ENCODE data around the gene NUP210L.
"Not testable (repeated sequence)": the region's sequence is repeated elsewhere in the genome, so short reads cannot be mapped to it uniquely, and the experiment has no call there.

Gene NUP210L

DNA sequence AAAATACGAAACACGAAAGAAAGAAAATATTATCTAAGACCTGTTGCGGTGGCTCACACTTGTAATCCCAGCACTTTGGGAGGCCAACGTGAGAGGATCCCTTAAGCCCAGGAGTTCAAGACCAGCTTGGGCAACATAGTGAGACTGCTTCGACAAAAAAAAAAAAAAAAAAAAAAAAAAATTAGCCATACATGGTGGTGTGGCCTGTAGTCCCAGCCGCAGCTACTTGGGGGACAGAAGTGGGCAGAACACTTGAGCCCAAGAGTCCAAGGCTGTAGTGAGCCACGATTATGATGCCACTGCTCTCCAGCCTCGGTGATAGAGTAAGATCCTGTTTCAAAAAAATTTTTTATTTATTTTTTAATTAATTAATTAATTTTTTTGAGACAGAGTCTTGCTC is 167.3 kb downstream of the NUP210L start:
- DNase-seq: no peak

DNA sequence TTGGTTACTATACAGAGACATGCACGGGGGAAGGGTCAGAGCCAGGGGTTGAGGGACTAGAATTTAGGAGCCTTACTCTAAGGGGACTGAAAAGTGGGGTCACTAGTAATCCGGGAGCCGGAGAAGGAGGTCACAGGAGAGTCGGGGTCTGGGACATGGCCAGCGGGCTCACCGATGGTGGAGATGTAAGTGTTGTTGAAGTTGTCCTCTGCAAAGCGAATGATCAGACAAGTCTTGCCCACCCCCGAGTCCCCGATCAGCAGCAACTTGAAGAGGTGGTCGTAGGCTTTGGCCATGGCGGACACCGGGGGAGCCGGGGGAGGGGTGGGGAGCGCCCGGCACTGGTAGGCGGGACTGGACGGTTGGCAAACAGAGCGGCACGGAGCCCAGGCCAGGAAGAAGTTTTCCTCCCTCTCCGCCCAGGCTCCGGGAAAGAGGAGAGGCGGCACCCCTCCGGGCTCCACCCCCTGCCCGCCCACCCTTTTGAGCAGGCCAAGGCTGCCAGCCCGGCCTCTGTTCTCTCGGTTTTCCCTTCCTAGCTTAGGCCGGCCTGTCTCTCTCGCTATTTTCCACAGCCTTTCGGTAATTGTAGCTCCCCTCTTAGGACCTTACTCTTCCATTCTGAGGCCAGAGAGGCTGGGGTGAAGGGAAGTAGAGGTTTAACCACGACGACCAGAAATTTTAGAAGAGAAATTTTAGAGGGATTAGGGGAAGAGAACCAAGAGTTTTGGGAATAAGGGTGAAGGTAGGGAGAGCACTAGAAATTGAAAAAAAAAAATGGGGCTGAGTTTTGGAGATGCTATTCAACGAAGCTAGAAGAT is 168.7 kb downstream of the NUP210L start, which contains the start of gene RAB13:
Gene RAB13, minus strand, starts transcription at position 399 of the 821 bp plus-strand sequence. Its CDS starts 103 bp downstream, at position 296.
- DNase-seq: peak; percentile 61

DNA sequence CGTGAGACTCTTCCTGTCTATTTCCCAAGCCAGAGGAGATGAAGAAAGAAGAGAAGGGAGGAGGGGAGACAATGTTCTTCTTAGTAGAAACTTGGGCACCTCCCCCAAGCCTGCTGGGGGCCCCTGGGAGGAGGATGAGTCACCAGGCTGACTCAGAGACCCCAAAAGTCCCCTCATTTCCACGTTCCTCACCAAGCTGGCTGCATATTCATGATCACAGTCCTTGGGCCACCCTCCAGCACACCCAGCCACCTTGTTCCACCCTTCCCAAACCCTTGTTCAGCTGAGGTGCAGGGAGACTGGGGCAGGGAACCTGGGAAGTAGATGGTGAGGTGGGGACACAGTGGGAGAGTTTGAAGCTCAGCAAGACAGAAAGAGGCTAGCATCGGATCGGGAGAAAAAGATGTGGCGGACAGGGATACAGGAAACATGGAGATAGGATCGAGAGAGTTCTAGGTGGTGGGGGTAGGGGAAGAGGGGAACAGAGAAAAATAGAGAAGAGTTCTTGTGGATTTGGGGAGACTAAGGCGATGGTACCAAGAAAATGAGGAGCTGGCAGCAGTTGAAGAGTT is 169.4 kb downstream of the NUP210L start:
- DNase-seq: no peak

DNA sequence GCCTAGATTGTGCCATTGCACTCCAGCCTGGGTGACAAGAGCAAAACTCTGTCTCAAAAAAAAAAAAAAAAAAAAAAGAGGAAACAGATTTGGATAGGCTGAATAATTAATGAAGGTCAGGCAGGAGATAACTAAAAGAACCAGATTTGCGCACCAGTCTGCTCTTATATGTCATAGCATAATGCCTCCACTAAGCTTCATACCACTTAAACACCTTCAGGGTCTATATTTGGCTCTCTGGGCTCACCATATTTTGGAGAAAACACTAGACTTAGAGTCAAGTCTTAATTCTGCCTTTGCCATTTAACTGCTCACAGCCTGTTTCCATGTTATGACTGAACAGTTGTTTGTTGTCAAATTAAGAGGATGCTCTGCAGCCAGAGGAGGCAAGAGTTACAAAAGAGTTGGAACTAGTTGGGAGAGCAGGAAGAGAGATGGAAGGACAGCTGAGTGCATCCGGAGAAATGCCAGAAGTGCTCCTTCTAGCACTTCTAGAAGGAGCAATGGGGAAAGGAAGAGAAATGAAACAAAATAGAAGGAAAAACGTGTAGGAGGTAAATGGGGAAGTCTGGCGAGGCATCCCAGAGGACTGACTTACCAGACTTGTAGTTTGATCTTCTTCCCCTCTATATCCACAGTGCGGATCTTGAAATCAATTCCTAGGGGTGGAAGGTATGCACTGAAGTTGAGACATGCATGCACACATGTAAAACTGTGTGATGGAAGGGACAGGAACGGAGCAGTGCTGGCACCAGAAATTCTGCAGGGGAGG is 170.6 kb downstream of the NUP210L start:
- no peak for DNase-seq

DNA sequence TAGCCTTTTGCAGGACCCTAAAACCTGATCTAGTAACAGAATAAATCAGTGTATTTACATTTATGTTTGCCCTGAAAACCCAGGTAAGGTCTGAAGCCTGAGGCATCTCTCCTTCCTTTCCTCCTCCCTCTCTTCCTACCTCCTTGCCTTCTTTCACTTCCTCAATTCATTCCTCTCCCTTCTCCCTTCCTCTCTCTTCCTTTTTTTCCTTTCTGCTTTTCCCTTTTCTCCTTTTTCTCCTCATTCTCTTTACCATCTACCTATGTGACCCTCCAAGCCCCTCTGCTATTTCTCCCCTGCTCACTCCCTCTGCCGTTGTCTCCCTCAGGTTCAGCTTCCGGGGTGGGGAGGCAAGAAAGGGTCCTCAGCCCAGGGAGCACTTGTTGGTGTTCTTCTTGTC is 173.1 kb downstream of the NUP210L start:
- not testable (repeated sequence) for DNase-seq

DNA sequence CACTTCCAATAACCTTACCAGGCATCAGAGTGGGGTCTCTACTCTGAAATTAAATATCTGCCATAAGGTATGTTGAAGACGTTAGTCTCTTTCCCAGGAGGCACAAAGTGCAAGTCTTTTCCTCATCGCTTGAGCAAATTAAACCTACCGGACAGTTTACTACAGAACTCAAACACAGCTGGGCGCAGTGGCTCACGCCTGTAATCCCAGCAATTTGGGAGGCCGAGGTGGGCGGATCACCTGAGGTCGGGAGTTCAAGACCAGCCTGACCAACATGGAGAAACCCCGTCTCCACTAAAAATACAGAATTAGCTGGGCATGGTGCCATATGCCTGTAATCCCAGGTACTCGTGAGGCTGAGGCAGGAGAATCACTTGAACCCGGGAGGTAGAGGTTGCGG is 175.8 kb downstream of the NUP210L start:
- DNase-seq: not testable (repeated sequence)

DNA sequence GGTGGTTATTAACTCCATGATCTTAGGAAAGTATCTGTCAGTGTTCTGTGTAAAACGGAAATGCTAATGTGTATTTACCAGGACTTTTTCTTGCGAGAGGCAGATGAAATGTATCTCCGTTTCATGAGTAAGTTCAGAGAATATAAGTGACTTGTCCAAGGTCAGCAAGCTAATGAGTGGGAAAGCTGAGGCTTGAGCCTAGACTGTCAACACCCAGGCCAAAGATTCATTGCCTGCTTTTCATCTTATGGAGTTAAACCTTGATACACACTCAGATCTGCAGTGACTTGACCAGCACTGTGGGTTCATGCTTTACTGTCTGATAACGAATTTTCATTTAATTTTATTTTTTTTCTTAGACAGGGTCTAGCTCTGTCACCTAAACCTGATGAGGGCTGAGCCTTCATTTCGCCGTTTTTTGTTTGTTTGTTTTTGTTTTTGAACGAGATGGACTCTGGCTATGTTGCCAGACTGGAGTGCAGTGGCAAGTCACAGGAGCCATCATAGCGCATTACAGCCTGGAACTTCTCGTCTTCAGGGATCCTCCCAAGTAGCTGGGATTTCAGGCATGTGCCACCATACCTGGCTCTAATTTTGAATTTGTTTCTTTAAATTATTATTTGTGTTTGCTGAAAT is 176.5 kb downstream of the NUP210L start:
- DNase-seq: no peak

DNA sequence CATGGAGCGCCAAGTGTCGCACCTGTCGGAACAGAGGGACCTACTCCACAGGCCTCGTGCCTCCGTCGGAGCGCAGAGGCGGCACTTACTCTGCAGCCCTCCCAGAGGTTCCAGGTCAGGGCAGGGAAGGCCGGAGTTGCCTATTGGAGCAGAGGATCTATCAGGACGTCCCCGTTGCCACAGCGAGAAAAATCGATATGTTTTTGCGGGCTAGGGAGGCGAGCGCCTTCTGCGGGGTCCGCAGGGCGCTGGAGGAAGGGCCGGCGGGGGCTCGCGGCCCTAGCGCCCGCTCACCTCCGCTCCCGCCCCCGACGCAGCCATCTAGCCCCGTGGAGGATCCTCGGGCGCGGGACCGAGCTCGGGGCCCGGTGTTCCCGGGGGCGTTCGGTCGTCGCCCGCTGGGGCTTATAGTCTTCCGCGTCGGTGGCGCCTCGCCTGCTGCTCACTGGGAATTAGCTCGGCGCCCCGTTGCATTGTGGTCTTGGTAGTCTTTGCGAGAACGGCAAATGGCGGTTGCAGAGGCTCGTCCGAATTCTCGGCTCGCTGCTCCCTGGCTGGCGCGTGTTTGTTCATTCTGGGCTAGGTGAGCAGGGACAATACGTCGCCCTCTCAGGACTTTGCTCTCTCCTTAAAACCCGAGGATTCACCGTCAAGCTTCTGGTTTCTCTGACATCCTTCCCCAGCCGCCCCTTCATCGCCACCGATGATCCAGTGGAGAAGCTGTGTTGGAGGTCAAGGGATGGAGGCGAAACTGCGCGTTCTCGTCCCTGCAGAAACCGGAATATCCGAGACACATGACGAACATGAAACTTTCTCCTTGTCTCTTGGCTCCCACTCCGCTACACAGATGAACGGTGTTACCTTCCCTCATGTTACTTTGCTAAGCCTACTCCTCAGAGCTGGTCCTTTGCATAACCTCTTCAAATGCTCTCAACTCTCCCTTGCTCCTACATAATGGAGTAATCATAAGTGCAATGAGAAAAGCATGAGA is 177.3 kb downstream of the NUP210L start, which contains the start of gene JTB:
Gene JTB, minus strand, starts transcription at position 425 of the 991 bp plus-strand sequence. Its CDS starts 422 bp downstream, at position 3.
- DNase-seq: peak; percentile 97

DNA sequence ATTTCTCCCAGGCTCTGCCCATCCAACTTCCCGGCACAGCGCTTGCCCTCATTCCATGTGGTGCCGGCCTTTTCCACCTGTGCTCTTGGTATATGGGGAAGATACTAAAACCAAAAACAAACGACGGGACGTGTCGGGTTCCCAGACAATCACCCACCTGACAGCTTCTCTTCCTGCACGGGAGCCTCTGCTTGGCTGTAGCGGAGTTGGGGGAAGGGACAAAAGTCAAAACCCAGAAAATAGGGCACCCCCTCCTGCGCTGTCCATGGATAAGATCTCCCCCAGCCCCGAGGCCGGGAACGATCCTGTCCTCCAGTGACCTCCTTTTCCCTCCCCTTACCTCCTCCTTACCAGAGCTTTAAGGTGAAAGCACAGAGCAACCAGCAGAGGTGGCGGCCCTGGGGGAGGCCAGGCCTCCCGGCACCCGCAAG is 178.0 kb downstream of the NUP210L start:
- no peak for DNase-seq

DNA sequence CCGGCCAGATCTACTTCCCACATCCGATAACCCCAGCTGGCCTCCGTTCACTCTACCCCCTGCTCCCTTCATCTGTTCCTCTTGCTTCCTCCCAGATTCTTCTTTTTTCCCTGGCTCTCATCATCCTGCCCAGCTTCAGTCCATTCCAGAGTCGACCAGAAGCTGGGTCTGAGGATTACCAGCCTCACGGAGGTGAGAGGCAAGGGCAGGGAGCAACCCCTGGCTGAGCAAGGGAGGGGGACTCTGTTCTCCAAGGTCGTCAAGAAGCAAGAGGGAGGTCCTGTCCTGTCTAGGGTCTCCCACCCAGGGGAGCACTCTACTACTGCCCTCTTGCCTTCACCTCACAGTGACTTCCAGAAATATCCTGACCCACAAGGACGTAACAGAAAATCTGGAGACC is 181.3 kb downstream of the NUP210L start:
- no peak for DNase-seq

DNA sequence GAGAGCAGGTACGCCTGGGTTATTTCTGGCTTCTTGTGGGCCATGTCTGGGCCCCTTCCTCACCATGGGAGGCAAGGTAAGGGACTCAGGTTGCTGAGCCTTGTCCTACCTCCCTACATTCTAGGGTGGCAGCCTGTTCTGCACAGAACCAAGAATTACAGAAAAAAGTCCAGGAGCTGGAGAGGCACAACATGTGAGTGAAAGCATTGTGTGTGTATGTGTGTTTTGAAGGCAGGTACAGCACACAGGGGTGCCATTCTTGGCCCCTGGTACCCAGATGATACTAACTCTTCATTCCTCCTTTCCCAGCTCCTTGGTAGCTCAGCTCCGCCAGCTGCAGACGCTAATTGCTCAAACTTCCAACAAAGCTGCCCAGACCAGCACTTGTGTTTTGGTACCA is 181.8 kb downstream of the NUP210L start:
- no peak for DNase-seq

DNA sequence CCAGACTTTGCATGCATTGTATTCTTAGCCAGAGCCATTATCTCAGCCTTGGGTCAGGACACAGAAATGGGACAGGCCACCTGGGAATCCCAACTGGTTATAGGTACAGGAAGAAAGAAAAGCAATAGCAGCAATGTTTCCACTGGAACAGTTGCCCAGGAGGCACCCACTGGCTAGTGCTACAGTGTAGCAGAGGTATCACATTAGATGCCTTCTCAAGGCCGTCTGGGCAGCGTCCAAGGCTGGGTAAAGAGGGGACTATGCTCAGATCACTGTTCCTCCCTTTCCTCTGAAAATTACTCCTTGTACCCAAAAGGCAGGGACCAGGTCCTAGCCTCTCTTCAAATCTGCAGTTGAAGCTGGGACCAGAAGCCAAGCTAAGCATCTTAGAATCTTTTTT is 184.5 kb downstream of the NUP210L start:
- DNase-seq: no peak

DNA sequence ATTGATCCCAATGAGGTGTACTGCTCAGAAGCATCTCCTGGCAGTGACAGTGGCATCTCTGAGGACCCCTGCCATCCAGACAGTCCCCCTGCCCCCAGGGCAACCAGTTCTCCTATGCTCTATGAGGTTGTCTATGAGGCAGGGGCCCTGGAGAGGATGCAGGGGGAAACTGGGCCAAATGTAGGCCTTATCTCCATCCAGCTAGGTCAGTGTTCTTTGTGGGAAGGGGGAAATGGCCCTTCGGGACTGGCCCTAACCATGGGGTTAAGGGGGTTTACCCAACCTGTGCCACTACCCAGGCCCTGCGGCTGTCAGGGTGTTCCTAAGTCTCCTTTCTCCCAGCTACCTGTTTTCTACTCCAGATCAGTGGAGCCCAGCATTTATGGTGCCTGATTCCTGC is 185.9 kb downstream of the NUP210L start:
- DNase-seq: no peak

DNA sequence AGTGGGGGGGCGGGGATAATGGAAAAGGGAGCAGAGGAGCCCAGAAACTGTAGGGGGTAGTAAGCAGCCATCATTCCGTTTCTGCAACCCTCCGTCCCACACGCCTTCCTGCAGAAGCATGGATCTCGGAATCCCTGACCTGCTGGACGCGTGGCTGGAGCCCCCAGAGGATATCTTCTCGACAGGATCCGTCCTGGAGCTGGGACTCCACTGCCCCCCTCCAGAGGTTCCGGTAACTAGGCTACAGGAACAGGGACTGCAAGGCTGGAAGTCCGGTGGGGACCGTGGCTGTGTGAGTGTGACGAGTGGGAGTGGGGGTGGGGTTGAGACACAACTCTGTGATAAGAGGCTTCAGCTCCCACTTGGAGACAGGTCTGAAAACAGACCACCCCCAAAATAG is 186.5 kb downstream of the NUP210L start:
- DNase-seq: no peak

DNA sequence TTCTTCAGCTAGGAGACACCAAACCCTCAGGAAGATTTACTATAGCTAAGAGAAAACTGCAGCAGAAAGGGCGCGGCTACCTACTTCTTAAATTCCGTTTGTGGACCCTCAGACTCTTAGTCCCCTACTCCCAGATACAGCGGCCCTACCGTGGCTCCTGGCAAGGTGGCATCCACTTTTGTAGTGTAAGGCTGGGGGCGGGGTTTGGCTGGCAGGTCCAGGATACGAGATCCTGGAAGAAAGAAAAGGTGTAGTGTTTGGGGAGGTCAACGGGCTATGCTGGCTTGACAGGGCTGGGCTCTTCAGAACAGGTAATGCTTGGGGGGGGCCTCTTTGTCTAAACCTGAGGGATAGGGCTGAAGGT is 186.9 kb downstream of the NUP210L start:
- DNase-seq: peak; percentile 77

DNA sequence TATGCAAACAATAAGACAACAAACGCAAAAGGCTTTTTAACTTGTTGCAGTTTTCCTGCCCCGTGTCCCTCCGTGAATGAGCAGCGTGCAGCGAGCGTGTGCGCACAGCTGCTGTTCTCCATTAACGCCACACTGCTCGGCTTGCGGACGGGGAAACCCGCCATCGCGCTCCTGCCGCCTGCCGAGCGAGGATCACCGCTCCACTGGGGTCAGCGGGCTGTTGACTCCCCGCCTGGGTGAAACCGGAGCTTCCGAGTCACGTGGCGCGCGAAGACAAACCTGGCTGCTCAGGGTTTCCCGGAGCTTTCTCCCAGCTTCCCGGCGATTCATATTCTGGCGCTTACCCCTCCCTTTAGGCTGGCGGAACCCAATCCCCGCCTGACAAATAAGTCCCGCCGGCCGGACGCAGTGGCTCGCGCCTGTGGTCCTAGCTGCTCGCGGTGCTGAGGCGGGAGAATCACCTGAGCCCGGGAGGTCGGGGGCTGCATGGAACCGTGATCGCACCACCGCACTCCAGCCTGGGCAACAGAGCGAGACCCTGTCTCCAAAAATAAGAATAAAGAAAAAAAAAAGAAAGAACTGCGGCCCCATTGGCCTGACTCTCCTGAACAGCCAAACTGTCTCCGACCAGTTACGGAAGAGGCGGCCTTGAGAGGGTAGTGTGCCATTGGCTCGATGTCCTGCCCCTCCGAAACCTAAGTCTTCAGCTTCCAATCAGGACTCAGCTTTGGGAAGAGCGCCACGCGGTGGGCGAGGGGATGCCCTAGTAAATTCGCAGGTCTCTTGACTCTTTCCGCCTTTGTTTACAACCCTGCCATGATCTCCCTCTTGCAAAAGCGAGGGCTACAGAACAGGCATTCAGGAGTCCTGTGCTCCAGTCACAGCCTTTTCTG is 187.5 kb downstream of the NUP210L start, which contains the start of gene CREB3L4:
Gene CREB3L4, plus strand, starts transcription at position 796 of the 893 bp plus-strand sequence. CDS start 624 bp downstream, outside the sequence.
- peak; percentile 100 for DNase-seq

DNA sequence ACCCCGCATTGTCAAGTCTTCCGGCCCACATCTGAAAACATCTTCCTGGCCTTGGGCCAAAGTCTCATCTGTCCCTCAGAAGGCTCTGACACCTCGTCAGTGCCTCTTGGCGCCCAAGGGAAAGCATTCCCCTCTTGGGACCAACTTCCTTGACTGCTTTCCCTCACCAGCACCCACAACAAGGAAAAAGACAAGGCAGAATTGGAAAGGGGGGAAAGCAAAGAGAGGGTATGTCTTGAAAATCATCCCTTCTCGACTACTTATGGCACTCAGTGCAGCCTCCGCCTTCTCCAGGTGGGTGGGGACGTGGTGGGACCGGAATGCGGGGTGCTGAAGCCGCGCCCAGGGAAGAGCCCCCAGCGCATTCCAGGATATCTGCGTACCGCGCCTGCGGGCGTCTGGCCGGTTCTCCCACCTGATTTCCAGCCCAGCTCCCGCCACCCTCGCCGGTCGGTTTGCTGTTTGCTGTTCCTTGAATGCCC is 191.0 kb downstream of the NUP210L start:
- DNase-seq: peak; percentile 75

DNA sequence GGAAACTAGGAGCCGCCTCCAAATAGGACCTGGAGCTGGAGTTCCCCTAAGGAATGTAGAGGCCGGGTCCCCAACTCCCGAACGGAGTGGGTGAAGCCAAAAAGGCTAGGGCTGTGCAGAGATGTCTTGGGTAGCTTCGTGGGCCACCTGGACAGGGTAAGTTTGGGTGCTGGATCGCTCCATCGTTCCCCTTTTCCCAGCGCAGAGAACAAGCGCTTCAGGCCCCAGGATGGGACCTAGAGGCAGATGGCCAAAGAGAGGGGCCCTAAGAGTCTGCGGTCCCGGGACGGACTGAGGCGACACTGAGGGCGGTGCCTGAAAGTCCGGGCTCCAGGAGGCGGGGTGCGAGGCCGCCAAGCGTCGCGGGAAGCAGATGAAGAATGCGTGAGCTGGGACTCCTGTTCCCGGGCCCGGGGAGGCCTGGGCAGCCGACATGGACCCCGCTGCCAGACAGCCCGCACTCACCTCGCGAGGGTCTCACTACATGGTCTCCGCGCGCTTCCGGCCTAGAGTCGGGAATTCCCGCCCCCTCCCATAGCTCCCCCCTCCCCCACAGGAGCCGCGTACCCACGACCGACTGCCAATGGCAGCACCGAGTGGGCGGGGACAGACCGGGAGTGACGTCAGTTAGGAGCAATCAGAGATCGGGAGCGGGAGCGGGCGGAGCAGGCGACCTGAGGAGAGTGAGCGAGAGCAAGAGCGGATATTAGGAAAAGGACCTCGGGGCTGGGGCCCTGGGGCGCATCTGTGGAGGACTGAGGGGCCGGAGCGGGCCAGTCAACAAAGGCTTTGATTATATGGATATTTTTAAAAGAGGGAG is 191.6 kb downstream of the NUP210L start, which contains the start of gene SLC39A1:
Gene SLC39A1, minus strand, starts transcription at position 508 of the 820 bp plus-strand sequence. CDS start 822 bp downstream, outside the sequence.
- peak; percentile 100 for DNase-seq
